Activated effector memory CD4-positive, alpha-beta T cell treated with Interleukin-2 at 50 U/mL for 16 hours (primary cell): ENCODE data around the gene TUBG2.

Experiments used
- DNase-seq: peaks from one replicate; pipeline ENCODE4 v3.0.0-alpha.2; 2020

Gene TUBG2

DNA sequence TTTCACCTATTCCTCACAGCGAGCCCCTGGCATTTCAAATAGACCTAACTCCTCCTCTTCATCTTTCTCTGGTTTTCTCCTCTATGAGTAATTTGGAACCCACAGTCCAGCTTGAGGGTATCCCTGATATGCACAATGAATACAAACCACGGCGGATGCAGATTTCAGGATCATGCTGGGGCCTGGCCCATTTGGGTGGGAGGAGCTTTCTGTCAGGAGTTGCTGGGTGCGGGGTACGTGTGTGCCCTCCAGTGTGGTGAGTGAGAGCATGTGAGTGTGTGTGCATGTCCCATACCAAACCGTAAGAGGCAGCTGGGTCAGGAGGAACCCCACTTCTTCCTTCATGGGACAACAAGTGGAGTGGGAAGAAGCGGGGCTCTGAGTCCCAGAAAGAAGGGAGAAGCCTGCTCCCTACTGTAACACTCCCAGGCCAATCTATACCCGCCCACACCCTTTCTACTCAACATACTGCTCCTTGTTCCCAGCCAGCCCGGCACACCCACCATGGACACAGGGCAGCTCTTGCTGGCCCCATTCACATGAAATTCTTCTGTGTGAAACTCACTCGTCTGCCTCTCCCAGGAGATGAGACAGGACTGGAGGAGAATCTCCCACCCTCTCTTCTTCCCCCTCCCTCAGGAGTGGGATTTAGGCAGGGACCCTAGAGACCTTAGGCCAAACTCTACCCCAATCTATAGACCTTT is 41.7 kb downstream of the TUBG2 start:
- no peak for DNase-seq

DNA sequence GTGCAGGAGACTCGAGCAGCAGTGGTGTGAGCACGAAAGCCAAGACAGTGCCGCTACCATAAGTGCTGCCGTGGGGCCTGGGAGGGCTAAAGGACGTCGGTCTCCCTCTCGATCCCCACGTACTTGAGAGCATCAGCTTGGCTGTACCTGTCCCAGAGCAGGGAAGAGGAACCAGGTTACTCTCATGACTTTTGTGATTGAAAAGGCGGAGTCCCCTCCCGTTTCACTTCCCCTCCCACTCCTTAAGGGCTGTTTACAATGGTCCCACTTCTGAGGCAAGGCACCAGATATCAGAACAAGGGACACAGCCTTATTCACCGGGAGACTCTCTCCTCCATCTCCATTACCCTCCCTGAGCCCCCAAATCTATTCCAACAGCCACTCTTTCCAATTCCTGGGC is 43.4 kb downstream of the TUBG2 start:
- no peak for DNase-seq

DNA sequence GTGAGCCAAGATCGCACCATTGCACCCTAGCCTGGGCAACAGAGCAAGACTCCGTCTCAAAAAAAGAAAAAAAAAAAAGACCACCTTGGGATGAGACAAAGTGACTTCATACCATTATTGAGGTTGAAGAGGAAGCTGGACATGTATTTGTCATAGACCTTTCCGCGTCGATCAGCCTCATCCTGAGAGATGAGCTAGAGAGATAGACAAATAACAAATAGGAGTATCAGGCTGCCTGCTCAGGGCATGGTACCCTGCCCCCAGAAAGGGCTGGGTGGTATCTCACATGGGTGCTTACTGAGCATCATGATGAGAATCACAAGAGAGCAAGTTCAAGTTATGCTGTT is 45.4 kb downstream of the TUBG2 start:
- DNase-seq: no peak

DNA sequence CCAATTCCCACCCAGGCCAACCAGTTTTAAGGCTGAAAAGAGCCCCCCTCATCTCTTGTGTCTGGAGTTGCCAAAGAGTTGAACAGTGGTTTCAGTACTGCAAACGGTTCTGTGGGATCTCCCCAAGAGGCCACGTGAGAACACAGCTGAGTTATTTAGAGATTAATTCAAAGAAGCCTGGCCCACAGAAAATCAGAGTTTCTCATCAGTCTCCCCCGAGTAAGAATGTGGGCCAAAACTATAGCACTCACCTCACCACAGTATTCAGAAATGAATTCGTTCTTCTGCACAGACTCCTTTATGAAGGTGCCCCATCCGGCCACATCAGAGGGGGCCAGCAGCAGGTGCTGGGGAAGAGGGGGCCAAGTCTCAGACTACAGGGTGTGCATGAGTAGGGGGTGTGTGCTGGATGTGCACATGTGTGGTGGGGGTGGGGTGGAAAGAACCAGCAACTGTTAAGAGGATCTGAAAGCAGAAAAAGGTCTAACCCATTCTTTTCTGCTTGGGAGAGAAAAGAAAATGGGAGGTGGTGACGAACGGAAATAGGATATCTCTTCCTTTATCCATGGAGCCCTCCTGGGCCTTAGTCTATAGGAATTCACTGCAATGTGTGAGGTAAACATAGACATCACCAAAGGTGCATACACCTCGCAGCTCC is 45.9 kb downstream of the TUBG2 start:
- no peak for DNase-seq

DNA sequence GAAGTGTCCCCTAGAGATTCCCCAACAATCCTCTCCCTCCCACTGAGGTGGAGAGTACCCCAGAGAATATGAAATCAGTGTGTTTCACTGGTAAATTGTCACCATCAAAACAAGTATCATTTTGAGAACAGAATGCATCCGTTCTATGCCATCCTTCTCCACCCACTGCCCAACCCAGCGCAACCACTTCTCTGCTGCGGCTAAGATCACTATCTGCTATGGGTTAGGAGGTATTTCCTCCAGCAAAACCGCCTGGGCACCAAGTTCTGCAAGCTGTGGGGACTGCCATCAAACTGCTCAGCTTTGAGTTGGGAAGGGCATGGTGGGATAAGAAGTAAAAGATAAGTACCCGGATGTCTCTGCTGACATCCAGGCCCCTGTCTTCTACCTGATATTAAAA is 47.6 kb downstream of the TUBG2 start:
- DNase-seq: peak; percentile 54

DNA sequence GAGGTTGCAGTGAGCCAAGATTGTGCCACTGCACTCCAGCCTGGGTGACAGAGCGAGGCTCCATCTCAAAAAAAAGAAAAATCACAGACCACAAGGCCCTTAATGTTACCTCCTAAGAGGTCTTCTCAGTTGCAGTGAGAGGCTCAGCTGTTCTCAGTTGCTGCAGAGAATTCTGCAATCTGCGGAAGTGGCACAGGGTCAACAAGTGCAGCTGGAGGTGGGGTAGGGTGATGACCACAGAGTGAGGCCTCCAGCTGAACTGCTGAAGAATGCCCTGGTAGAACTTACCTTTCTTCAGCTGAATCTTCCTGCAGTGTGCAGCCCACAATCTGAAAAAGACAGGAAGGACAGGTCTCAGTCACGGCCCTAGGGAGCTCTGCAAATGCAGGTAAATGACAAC is 49.5 kb downstream of the TUBG2 start:
- DNase-seq: no peak

DNA sequence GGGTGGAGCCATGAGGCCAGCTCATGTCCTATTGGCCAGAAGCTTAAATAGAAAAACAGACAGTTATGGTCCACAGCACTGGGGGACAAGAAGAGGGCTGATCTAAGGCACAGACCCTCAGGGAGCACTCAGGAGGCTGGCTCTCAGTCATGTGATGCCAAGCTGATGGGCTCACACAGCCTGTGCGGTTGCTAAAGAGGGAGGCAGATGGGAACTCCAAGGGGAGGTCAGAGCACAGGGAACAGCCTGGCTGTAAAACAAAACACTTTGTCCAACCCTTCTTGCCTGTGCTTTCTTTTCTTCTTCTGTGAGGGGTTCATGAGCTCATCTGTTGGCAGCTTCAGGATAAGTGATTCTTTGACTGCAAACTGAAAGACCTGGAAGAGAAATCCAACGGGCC is 50.5 kb downstream of the TUBG2 start:
- DNase-seq: no peak
